GM18909 (cell line): ENCODE data around the gene MICAL3.

Experiments
- ATAC-seq: cut with Tn5 transposase; IDR thresholded peaks from one replicate; pipeline ENCODE4 v1.9.1; 2021; ENCODE audit warnings: mild to moderate bottlenecking; ENCODE audit not compliant: unreplicated experiment, poor library complexity

MICAL3 gene

DNA sequence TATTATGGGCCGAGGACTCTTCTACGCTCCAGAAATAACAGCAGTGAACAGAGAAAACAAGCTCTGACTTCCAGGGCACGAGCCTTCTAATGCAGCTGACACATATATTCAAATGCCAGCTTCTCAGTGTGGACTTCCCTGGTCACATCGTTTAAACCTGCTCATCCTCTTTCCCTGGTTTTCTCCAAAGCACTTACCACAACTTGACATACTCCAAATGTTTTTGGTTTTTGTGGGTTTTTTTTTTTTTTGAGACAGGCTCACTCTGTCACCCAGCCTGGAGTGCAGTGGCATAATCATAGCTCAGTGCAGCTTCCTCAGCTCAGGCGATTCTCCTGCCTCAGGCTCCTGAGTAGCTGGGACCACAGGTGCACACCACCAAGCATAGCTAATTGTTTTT lies 105.5 kb downstream of the MICAL3 start:
- no peak for ATAC-seq

DNA sequence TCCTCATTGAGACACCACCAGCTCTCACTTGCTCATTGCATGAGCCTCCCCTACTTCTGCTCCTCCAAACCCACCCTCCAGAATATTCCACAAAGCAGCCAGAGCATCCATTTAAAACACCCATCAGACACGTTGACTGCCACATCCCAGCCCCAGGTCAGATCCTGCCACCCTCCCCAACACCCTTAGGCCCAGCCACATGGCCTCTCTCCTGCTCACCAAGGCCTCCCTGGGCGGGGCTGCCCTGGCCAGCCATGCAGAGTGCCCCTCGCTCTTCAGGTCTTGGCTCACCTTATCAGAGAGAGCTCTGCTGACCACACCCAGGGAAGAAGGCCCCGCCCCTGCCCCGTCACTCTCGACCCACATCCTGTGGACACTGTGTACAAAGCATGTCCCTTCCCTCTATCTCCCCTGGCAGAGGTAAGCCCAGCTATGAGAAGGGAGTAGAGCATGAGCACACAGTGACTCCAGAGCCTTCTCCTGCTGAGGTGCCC lies 106.8 kb downstream of the MICAL3 start:
- ATAC-seq = no peak

DNA sequence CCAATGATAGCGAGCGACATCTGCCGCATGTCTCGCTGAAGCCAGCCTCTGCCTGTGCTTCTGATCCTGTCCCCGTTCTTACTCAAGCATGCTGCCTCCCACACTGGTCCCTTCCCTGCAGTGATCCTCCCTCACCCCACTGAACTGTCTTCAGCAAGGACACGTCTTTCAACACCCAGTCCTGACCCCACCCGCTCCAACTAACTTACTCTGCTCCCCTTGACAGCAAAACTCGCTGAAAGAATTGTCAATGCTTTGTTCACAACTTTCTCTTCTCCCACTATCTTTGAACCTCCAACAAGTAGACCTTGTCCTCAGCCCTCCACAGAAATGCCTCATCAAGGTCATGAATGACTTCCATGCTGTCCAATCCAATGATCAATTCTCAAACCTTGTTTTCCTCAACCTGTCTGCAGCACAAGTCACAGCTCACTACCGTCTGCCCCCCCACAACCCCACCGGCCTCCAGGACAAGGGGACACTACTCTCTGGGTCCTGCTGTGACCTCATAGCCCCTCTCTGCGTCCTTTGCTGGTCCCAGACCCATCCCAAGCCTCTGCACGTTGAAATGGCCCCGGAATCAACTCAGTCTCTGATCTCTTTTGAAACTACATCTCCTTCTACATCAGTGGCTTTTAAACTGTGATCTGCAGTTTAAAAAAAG lies 108.0 kb downstream of the MICAL3 start:
- ATAC-seq = no peak

- ATAC-seq = no peak
Observed at GRCh38 chr22:17915676-17916075, 108.7 kb downstream of the MICAL3 start.

DNA sequence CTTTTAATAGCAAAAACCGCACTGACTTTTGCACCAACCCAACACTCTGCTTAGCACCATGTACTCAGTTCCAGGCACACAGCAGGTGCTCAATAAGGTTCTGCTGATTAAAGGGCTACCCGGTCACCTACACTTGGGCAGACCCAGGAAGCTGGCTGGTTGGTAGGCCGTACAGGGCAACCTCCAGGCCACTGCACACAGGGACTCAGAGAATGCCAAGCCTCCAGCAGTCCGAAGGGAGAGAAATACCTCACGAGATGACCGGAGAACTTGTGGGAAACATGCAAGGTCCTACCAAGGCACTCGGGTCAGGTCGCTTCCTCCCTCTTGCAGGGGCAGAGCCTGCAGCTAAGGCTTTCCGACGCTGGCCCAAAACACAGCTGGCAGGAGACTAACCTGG lies 109.2 kb downstream of the MICAL3 start:
- no peak for ATAC-seq

DNA sequence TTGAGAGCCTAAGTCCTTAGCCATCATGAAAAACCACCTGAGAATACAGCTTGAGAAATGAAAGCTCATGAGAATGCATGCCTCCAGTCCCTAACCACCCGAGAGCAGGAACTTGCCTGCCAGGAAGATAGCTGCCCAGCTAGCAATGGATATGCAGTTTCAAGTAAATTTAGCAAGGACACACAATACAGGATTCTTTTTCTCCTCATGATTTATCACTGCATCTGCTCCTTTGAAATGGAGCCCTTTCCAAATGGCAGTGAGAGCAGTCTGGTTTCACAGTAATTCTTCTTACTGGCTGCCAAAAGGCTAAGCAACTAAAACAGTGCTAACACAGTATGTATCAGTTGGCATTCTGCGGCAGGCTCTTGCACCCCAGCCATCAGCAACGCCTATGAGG lies 109.9 kb downstream of the MICAL3 start:
- no peak for ATAC-seq

DNA sequence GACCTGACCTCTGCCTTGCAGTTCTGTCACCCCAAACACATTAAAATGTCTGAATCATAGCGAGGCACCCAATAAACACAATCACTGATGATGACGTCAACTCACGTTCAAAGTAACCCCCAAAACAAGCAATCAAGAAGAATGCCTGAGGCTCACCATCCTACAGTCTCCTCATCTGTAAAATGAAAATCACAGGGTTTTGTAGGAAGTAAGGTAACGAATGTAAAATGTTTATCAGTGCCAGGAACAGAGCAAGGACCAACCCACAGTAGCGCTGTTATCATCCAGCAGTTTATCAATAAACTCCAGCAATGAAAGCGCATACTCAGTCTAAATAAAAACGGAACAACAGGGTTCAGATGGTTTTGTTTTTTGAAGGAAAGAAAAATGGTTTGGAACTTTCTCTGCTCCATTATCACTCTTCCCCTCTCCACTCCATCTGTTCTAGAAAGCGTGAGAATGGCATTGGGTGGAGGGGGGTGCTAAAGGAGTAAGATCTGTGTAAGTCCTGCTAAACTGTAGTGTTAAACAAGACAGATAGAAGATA lies 110.5 kb downstream of the MICAL3 start:
- no peak for ATAC-seq

DNA sequence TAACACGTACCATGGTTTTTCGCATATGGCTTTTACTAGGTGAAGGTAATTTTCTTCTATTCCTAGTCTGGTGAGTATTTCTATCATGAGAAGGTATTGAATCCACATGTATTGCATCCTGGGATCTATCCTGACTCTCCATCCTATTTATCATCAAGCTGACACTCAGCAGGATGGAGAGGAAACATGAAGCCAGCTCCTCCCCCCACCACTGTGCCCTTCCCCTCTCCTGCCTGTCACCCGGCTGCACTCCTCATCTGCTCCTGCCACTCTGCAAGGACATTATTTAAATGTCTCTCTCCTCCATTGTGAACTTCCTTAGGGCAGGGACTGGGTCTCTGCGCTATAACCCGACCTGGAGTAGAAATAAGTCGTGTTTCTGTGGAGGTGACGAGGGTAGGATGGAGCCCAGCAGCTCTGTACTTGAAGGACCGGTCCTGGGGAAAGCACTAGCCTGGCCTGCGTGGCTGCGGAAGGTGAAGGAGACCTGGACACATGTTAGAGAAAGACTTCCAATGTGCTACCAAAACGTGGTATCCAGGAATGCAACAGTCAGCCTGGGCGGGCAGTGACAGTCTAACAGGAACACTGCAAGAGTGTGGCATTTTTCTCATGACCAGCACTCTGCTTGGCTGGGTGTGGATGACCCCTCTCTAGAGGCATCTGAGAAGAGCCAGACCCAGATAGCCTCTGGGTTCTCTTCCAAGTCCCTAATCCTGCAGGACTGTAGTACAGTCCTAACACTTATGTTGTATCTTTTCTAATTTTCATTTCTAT lies 111.2 kb downstream of the MICAL3 start:
- no peak for ATAC-seq

GRCh38 chr22:17911887-17912286 lies 112.5 kb downstream of the MICAL3 start:
- ATAC-seq = no peak

- no peak for ATAC-seq
Observed at GRCh38 chr22:17911312-17911705, 113.1 kb downstream of the MICAL3 start.

- no peak for ATAC-seq
Observed at GRCh38 chr22:17910561-17911311, 113.6 kb downstream of the MICAL3 start.

DNA sequence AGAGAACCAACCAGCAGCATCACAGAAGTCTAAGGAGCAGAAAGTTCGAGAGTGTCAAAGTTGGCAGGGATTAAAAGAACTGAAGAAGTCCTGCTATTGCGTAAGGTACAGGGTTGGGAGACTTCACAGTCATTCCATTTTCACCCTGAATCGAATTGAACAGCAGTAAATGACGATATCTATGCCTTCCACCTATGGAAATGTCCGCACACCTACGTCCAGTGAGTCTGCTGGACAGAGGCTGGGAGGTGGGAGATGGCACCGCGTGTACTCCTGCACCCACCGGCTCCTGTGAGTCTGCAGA lies 116.7 kb downstream of the MICAL3 start:
- no peak for ATAC-seq

DNA sequence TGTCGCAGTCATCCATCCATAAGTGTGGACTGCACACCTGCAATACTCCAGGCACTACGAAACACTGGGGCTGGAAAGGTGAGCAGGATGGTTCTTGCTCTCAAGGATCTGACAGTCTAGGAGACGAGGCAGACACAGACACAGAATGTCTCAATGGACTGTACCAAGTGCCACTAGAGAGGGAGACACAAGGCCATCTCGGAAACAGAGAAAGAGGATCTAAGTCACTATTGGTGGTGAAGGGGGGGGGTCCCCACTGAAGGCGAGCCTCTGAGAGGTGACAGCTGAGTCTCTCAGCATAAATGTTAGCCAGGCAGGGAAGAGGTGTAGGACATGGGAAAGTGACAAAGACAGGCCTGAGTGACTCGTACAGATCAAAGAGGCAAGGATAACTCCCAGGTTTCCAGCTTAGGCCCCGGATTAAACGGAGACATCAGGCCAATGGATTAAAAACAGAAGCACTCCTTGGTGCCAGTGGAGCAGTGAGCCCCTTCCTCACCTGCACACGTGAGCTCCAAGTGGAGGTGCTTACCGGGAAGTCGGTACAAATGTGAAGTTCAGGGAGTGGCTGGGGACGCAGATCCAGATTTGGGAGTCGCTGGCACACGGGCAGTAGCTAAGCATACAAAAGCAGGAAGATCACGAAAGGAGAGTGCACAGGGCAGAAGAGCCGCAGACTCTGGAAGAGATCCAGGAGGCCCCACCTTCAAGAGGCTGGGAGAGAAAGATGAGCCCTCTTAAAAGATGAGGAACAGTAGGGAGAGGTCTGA lies 117.2 kb downstream of the MICAL3 start:
- ATAC-seq = no peak

DNA sequence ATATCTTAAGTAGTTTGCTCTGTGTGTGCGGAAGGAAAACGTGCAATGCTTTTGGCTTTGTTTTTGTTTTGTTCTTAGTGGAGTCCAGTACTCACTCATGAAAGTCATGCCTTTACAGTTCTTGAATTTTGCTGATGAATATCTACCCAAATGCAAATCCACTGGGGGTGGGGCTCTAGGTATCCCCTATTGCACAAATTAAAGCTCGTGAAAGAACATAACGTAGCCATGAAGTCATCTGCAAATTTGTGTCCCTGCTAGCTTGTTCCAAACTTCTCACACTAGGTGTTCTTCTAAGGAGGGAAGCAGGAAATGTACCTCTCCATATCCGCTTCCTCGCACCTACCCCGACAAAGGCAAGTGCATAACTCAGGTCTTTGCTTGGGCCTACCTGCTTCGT lies 118.9 kb downstream of the MICAL3 start:
- ATAC-seq = no peak

- ATAC-seq = no peak
Observed at GRCh38 chr22:17903564-17904295, 120.6 kb downstream of the MICAL3 start.

DNA sequence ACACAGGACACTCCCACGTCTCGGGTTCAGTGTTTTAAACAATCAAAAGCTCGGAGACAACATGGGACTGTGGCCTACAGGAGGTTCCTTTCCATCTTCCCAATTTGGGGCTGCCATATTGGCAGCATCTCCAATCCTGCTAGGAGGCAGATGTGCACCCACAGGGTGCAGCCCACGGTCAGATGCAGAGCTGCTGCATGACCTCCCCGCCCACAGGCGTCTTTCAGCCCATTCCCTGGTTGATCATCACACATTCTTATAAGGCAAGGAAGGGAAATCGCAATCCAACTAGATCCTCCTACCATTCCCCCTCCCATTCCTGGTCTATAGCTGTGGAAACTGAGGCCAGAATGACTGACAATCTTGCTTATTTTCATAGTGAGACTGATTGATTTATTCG lies 121.4 kb downstream of the MICAL3 start:
- no peak for ATAC-seq

DNA sequence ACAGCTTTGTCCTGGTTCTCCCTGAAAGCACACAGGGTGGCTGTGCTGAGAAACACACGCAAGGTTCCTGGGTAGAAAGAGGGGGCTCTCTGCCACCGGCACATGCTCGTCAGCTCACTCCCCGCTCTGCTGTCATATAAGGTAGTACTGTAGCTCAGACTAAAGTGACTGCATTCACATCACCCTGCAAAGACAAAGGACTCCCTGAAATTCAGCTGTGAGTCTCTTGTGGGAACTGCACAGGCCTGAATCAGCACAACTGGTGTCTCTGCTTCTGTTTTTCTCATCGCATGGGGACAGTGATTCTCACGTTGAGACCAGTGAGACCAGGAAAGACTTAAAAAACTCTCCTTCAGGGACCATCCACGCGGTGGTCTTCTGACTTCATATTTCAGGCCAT lies 126.0 kb downstream of the MICAL3 start:
- ATAC-seq = no peak

- ATAC-seq = no peak
Observed at GRCh38 chr22:17897858-17898257, 126.5 kb downstream of the MICAL3 start.

- ATAC-seq = no peak
Observed at GRCh38 chr22:17897426-17897825, 126.9 kb downstream of the MICAL3 start.

DNA sequence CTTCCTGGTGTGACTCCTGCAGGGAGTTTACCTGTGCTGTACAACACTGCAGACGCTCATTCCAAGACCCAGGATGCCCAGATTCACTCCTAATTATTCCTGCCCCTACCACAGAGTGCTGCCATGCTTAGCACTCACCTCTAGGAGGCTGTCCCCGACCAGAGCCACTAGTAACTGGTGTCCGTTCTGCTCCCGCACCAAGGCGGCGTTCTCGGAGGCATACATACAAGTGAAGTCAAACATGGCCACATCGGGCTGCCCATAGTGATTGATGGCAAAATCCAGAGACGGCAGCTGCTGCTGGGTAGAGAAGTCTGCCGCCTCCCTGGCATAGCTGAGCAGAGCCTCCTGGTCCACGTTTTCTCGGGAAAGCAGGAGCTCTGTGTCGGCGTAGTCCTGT lies 127.8 kb downstream of the MICAL3 start:
- ATAC-seq = no peak
